ENCODE data around the gene USP13.

- TF ChIP-seq CTCF (IDR thresholded peaks at IDR 0.05; ENCODE audit: poor library complexity), result no peak
- TF ChIP-seq EZH2 (IDR thresholded peaks at IDR 0.05; ENCODE audit: borderline replicate concordance), result no peak
These were observed 43.7 kb upstream of the USP13 start for GRCh38 chr3:179608931-179609720.

Data from hepatocyte (in vitro differentiated cells).